Heart right ventricle (tissue), 16 donors: ENCODE measurements around the gene RBMS3. TPM values are rescaled to one million over a fixed set of nuclear protein-coding genes. Genes with fewer than 3 reads are reported as not detected.

Experiments
- ATAC-seq, 8 donors: fragments of 200-7000 bp; cut with Tn5 transposase; one replicate each; pipeline ENCODE4 v1.9.1; 2020; ENCODE audit warnings: mild to moderate bottlenecking in 8 of 8, moderate library complexity in 8 of 8, moderate number of reproducible peaks in 1 of 8
- DNase-seq, 2 donors: peaks; one replicate each; pipeline ENCODE4 v3.0.0-alpha.2; 2020
- H3K27ac ChIP-seq, 10 donors: fragments of 200-600 bp; sonication (generic) in 2 of 10; one replicate each; pipeline versions ENCODE4 v1.5.0 to v1.8.0; 2020 to 2022; ENCODE audit warnings: mild to moderate bottlenecking in 3 of 10
- H3K27me3 ChIP-seq, 7 donors: fragments of 200-600 bp; one replicate each; pipeline ENCODE4 v1.8.0; 2021 to 2022; ENCODE audit warnings: mild to moderate bottlenecking in 2 of 7
- H3K36me3 ChIP-seq, 9 donors: fragments of 200-600 bp; sonication (generic) in 1 of 9; one replicate each; pipeline versions ENCODE4 v1.5.0 to v1.8.0; 2020 to 2022; ENCODE audit warnings: mild to moderate bottlenecking in 2 of 9
- H3K4me1 ChIP-seq, 9 donors: fragments of 200-600 bp; sonication (generic) in 1 of 9; one replicate each; pipeline versions ENCODE4 v1.5.0 to v1.8.0; 2020 to 2022; ENCODE audit warnings: mild to moderate bottlenecking in 4 of 9
- H3K4me3 ChIP-seq, 10 donors: fragments of 200-600 bp; sonication (generic) in 2 of 10; one replicate each; pipeline versions ENCODE4 v1.5.0 to v1.8.0; 2020 to 2022; ENCODE audit warnings: mild to moderate bottlenecking in 7 of 10, moderate library complexity in 2 of 10
- H3K9me3 ChIP-seq, 11 donors: fragments of 200-600 bp in 10 of 11; sonication (generic) in 2 of 11; one replicate each; pipeline versions ENCODE4 v1.5.0 to v1.8.0; 2013 to 2022; ENCODE audit warnings: mild to moderate bottlenecking in 2 of 11, control low read depth in 1 of 11, moderate library complexity in 1 of 11
- CTCF ChIP-seq, 9 donors: fragments of 200-600 bp; sonication (generic) in 2 of 9; IDR thresholded peaks; one replicate each; pipeline versions ENCODE4 v1.5.0 to v1.8.0; 2021 to 2022; ENCODE audit warnings: antibody characterized with exemption in 9 of 9, mild to moderate bottlenecking in 5 of 9, moderate library complexity in 1 of 9
- WGBS, 2 donors: extraction: QIAGEN DNeasy Blood & Tissue Kit; methylation state at CpG; one replicate each; pipeline ENCODE4 v1.1.7; 2013; ENCODE audit warnings: inconsistent platforms in 1 of 2; 5-methylcytosine and 5-hydroxymethylcytosine counted together
- intact Hi-C, 10 donors: fragments of 100-400 bp; cut with DNase I; formaldehyde crosslinking; loops; one replicate each; pipeline versions ENCODE4 v1.11.1 to v1.14.2; 2022
- polyA plus RNA-seq, 2 donors: library from polyadenylated mRNA; stranded (reverse); fragments of 200-250 nt; gene quantifications; one replicate each; pipeline ENCODE4 v1.2.3, GENCODE V29; 2013
- total RNA-seq, 10 donors: library from RNA; stranded (reverse); fragmentation: NEBNext Ultra II Directional in 3 of 10; extraction: Animal tissue kit (Norgen Biotek cat#: 25700) in 3 of 10; gene quantifications; one replicate each; pipeline versions ENCODE4 v1.2.1 to v1.2.4, GENCODE V29; 2021 to 2023
- donor health status: Arrhythmogenic right ventricular cardiomyopathy.
- donor health status: ischemic (EF 13 %, LVEDD 7.1; RV severe dilation, severe dysfunction).
- donor health status: healthy with polysubstance abuse.
- donor health status: DM: no; HTN: yes; CAD: no.
- donor health status: DM: no; HTN: no; CAD: no.
- donor health status: ischemic (EF 25% LVEDD 6.9; RV normal size, moderate dysfunction).
- donor health status: ischemic (EF 25% LVEDD 5.7; RV mildly dilated, moderate dysfunction).
- donor health status: healthy.
- donor health status: DM: yes; HTN: yes; CAD: no.
- donor health status: Ischemic cardiomyopathy.
- donor health status: ischemic (EF 35%, LVEDD 5.7; RV mildly dilated, moderate dysfunction).
- donor health status: nonischemic (EF 11% LVEDD 7.7; RV severe dilation, severe dysfunction).
- donor health status: DM: yes; HTN: yes; CAD: no.
- donor health status: PGD.
- donor health status: ischemic (EF 29% LVEDD 5.4; RV normal size, mild dysfunction).
- donor health status: nonischemic (EF 23%, LVEDD 6.1; RV moderate dilation, normal function).

Gene RBMS3
- total and polyA plus RNA-seq, 12 donors: 3.2 to 41.1 (median 26.4) TPM

- Histone ChIP-seq H3K27ac (no peak overlapping the region), H3K4me3 (no peak overlapping the region), H3K27me3 (no peaks in the 10 kb centered on the region), H3K36me3 (peaks cover 0 to 31% (median 0%) of the 10 kb centered on the region in 9 donors), H3K4me1 (peaks cover 0 to 36% (median 7%) of the 10 kb centered on the region in 9 donors), H3K9me3 (peaks cover 0 to 11% (median 3%) of the 10 kb centered on the region in 11 donors)
- WGBS, 2 donors: 79 to 86% methylated on average over 3 of the region's 3 CpGs
- ATAC-seq (no peak), DNase-seq (no peak)
- intact Hi-C loops: no loop called here
- TF ChIP-seq CTCF (IDR thresholded peaks at IDR 0.05): no peak
Measured at GRCh38 chr3:29441422-29441821, 160.6 kb downstream of the RBMS3 start.

GRCh38 chr3:29447946-29448627, 167.2 kb downstream of the RBMS3 start:
- DNase-seq: no peak
- intact Hi-C loops: no loop called here
- H3K27me3 ChIP-seq: no peaks in the 10 kb centered on the region
- H3K27ac ChIP-seq: no peak overlapping the region
- no peak for TF ChIP-seq CTCF (IDR thresholded peaks at IDR 0.05)
- peaks cover 0 to 19% (median 11%) of the 10 kb centered on the region in 9 donors for H3K4me1 ChIP-seq
- no peak overlapping the region for H3K4me3 ChIP-seq
- H3K9me3 ChIP-seq: peaks cover 0 to 11% (median 3%) of the 10 kb centered on the region in 11 donors
- H3K36me3 ChIP-seq: peaks cover 0 to 21% (median 0%) of the 10 kb centered on the region in 9 donors
- no peak for ATAC-seq
- 96% methylated on average over 9 of the region's 9 CpGs for WGBS, 2 donors

GRCh38 chr3:29451920-29452319, 171.0 kb downstream of the RBMS3 start:
- DNase-seq: no peak
- Histone ChIP-seq H3K36me3 (peaks cover 0 to 7% (median 0%) of the 10 kb centered on the region in 9 donors), H3K9me3 (no peaks in the 10 kb centered on the region), H3K27me3 (no peaks in the 10 kb centered on the region), H3K27ac (no peak overlapping the region), H3K4me3 (no peak overlapping the region), H3K4me1 (peaks cover 5 to 33% (median 23%) of the 10 kb centered on the region in 9 donors)
- no peak for TF ChIP-seq CTCF (IDR thresholded peaks at IDR 0.05)
- intact Hi-C loops: loop anchor here in 1 of 10 donors (10.0 kb wide), 1 partner anchor 167 kb away; the partner anchor contains the start of gene RBMS3
- WGBS, 2 donors: 62 to 78% methylated on average over 3 of the region's 3 CpGs
- ATAC-seq: no peak

- 76 to 79% methylated on average over 2 of the region's 2 CpGs for WGBS, 2 donors
- peaks cover 0 to 7% (median 0%) of the 10 kb centered on the region in 9 donors for H3K36me3 ChIP-seq
- H3K4me3 ChIP-seq: peak overlapping the region in 1 of 10 donors; percentile 8
- TF ChIP-seq CTCF (IDR thresholded peaks at IDR 0.05): no peak
- H3K4me1 ChIP-seq: peaks cover 5 to 33% (median 23%) of the 10 kb centered on the region in 9 donors
- ATAC-seq (peak in 3 of 8 donors; percentile 9 to 20 (median 19)), DNase-seq (no peak)
- H3K9me3 ChIP-seq: no peaks in the 10 kb centered on the region
- H3K27ac ChIP-seq: peak overlapping the region in 5 of 10 donors; percentile 1 to 69 (median 19)
- intact Hi-C loops: loop anchor here in 1 of 10 donors (10.0 kb wide), 1 partner anchor 168 kb away; the partner anchor contains the start of gene RBMS3
- H3K27me3 ChIP-seq: no peaks in the 10 kb centered on the region
Measured at GRCh38 chr3:29452934-29453283, 172.0 kb downstream of the RBMS3 start.
